ENCODE measurements around the gene CRAT.

CRAT gene

DNA sequence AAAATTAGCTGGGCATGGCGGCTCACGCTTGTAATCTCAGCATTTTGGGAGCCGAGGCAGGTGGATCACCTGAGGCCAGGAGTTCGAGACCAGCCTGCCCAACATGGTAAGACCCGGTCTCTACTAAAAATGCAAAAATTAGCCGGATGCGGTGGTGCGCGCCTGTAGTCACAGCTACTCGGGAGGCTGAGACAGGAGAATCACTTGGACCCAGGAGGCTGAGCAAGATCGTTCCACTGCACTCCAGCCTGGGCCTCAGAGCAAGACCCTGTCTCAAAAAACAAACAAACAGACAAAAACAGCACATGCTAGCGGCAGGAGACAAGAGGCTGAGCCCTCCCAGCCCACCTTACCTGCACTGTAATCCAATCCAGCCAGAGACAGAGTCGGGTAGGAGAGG lies 30.8 kb downstream of the CRAT start:
- H3K4me3 ChIP-seq (ENCODE audit: low read depth, low read length): no peak overlapping the region
- TF ChIP-seq, protein P1, sequence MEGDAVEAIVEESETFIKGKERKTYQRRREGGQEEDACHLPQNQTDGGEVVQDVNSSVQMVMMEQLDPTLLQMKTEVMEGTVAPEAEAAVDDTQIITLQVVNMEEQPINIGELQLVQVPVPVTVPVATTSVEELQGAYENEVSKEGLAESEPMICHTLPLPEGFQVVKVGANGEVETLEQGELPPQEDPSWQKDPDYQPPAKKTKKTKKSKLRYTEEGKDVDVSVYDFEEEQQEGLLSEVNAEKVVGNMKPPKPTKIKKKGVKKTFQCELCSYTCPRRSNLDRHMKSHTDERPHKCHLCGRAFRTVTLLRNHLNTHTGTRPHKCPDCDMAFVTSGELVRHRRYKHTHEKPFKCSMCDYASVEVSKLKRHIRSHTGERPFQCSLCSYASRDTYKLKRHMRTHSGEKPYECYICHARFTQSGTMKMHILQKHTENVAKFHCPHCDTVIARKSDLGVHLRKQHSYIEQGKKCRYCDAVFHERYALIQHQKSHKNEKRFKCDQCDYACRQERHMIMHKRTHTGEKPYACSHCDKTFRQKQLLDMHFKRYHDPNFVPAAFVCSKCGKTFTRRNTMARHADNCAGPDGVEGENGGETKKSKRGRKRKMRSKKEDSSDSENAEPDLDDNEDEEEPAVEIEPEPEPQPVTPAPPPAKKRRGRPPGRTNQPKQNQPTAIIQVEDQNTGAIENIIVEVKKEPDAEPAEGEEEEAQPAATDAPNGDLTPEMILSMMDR (IDR thresholded peaks at IDR 0.05; ENCODE audit: low read depth, low read length): no peak
- in situ Hi-C loops (cut with HindIII; ENCODE audit: low sequenced_read_pairs): no loop called here
- DNase-seq (ENCODE audit: low read depth, low spot score): no peak

DNA sequence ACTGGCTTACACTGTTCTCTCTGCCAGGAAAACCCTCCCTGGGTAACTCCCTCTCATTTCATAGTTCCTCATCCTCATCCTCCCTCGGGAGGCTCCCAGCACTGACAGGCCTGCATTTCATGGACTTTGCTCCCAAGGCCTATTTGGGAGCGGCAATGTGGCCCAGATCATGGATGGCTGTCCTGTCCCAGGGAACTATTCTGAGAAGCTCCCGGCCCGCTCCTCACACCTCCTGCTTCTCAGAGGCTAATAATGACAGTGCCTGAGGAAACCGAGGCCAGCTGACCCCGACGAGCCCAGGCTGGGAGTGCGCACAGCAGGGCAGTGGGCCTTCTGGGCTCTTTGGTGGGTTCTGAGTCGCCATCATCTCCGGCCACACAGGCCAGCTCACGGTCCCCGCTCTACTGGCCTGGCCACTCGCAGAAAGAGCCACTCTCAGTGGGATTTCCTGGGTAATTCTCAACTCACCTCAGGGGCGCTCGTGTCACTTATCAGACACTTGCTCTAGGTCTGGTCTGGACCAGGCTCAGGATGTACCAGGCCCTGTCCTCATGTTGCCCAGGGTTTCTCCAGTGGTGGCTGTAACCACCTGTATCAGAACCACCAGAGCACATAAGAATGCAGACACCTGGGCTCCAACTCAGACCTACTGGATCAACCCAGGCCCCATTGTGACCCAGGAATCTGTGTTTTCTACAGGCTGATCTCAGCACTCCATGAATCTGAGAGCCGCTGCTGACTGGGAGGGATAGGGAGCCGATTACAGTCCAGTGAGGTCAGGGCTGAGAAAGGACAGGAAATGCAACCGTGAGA lies 31.7 kb downstream of the CRAT start:
- in situ Hi-C loops (cut with HindIII; ENCODE audit: low sequenced_read_pairs): no loop called here
- H3K4me3 ChIP-seq (ENCODE audit: low read depth, low read length): no peak overlapping the region
- TF ChIP-seq, protein P1 (IDR thresholded peaks at IDR 0.05; ENCODE audit: low read depth, low read length): no peak
- DNase-seq (ENCODE audit: low read depth, low spot score): no peak

DNA sequence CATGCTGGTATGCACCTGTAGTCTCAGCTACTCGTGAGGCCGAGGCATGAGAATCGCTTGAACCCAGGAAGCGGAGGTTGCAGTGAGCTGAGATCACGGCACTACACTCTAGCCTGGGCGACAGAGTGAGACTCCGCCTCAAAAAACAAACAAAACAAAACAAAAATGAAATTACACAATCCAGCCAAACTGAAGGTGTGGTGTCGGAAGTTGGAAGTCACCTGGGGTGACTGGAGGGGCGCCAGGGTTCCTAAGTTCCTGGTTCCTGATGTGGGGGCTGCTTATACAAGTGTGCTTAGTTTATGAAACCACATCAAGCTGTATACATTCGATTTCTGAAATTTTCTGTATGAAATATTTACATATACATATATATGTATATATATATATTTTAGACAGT lies 33.4 kb downstream of the CRAT start:
- DNase-seq (ENCODE audit: low read depth, low spot score): no peak
- no peak overlapping the region for H3K4me3 ChIP-seq (ENCODE audit: low read depth, low read length)
- TF ChIP-seq, protein P1 (IDR thresholded peaks at IDR 0.05; ENCODE audit: low read depth, low read length): no peak
- in situ Hi-C loops (cut with HindIII; ENCODE audit: low sequenced_read_pairs): no loop called here

DNA sequence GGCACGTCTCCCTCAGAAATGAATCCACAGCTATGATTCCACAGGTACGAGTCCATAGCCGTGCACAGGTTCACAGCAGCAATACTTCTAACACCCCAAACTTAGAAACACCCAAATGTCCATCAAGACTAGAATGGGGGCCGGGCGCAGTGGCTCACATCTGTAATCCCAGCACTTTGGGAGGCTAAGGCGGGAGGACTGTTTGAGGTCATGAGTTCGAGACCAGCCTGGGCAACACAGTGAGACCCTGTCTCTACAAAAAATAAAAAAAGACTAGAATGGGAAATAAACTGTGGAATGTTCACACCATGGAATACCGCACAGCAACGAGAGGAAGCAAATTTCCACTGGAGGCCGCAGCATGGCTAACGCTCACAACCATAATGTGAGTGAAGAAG lies 34.0 kb downstream of the CRAT start:
- H3K4me3 ChIP-seq (ENCODE audit: low read depth, low read length): no peak overlapping the region
- DNase-seq (ENCODE audit: low read depth, low spot score): no peak
- in situ Hi-C loops (cut with HindIII; ENCODE audit: low sequenced_read_pairs): no loop called here
- TF ChIP-seq, protein P1 (IDR thresholded peaks at IDR 0.05; ENCODE audit: low read depth, low read length): no peak

DNA sequence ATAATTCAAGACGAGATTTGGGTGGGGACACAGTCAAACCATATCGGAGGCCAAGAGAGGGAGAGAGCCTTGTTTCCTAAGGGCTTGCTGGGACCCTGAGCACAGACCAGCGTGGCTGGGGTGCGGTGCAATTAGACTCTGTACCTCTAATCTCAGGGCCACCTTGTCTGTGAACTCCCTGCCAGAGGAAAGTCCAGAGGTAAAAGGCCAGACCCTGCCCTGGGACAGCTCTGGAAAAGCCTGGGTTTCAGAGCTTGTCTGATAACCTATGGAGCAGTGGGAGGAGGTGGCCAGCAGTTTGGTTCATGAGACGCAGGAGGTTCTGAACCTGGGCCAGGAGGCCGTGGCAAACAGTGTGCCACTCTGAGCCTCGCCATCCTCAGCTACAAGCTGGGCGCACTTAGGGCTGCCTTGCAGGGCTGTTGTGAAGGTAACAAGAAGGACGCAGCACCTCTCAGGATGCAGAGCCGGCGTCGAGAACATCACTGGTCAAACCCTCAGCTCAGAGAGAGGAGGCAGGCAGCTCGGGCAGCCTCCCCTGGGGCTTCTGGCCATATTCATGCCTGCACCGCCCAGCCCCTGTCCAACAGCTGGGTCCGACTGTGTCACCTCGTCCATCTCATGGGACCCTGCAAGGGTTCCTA lies 34.5 kb downstream of the CRAT start:
- TF ChIP-seq, protein P1 (IDR thresholded peaks at IDR 0.05; ENCODE audit: low read depth, low read length): no peak
- H3K4me3 ChIP-seq (ENCODE audit: low read depth, low read length): no peak overlapping the region
- DNase-seq (ENCODE audit: low read depth, low spot score): no peak
- in situ Hi-C loops (cut with HindIII; ENCODE audit: low sequenced_read_pairs): no loop called here

DNA sequence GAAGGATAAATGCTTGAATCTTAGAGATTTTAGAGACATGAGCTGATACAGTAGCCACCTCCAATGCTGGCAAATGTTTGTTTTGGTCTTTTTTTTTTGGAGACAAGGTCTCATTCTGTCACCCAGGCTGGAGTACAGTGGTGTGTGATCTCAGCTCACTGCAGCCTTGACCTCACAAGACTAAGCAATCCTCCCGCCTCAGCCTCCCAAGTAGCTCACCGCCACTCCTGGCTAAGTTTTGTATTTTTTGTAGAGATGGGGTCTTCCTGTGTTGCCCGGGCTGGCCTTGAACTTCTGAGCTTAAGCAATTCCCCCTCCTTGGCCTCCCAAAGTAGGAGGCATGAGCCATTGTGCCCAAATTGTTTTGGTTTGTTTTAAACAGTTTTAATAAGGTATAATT lies 36.5 kb downstream of the CRAT start:
- in situ Hi-C loops (cut with HindIII; ENCODE audit: low sequenced_read_pairs): no loop called here
- DNase-seq (ENCODE audit: low read depth, low spot score): no peak
- TF ChIP-seq, protein P1 (IDR thresholded peaks at IDR 0.05; ENCODE audit: low read depth, low read length): no peak
- H3K4me3 ChIP-seq (ENCODE audit: low read depth, low read length): no peak overlapping the region
